GM18498 (cell line): ENCODE measurements around the gene OSBPL10.
"Not testable (repeated sequence)": the region's sequence is repeated elsewhere in the genome, so short reads cannot be mapped to it uniquely, and the experiment has no call there.

Source experiments
- ATAC-seq: cut with Tn5 transposase; IDR thresholded peaks from one replicate; pipeline ENCODE4 v1.9.1; 2021; ENCODE audit warnings: mild to moderate bottlenecking, moderate library complexity; ENCODE audit not compliant: unreplicated experiment

Gene OSBPL10, protein sequence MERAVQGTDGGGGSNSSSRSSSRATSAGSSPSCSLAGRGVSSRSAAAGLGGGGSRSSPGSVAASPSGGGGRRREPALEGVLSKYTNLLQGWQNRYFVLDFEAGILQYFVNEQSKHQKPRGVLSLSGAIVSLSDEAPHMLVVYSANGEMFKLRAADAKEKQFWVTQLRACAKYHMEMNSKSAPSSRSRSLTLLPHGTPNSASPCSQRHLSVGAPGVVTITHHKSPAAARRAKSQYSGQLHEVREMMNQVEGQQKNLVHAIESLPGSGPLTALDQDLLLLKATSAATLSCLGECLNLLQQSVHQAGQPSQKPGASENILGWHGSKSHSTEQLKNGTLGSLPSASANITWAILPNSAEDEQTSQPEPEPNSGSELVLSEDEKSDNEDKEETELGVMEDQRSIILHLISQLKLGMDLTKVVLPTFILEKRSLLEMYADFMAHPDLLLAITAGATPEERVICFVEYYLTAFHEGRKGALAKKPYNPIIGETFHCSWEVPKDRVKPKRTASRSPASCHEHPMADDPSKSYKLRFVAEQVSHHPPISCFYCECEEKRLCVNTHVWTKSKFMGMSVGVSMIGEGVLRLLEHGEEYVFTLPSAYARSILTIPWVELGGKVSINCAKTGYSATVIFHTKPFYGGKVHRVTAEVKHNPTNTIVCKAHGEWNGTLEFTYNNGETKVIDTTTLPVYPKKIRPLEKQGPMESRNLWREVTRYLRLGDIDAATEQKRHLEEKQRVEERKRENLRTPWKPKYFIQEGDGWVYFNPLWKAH

DNA sequence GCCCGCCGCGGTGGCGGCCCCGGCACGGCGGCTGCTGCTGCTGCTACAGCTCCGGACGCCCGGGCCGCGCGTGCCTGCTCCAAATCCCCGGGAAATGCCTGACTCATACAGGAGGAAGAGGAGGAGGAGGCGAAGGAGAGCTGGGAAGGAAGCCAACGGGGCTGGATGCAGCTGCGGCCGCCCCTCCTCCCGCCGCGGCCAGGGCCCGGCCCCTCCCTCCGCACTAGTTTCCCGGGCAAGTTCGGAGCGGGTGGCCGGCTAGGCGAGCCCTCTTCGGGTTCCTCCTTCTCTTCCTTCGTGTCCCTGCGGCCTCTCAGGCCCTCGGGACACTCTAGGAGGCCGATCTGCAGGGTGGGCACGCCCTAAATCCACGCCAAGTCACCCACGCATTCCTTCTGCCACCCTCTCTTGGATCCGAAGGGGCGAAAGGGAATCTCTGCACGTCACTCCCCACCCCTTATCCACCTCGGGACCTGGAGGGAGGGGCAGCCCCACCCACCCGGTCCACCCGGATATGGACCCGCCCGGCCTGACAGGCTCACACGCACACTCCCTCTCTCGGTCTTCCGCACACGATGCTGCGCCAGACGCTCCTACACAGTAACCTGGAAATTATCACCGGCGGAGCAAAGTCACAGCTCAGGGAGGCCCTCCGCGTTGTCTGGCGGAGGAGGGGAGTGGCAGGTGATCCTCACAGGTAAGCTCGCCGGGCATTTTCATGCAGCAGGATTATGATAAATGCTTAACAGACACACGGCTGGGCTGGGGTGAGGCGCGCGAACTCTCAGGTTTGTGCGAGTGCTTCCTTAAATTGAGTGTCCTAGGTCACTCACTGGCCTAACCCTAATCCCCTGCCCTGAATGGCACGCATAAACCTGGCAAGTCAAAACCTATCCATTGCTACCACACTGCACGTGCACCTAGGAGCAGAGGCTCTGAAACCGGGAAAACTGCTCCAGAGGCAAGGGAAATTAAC, at the start of gene OSBPL10, which contains the start of gene ZNF860:
TSS of gene OSBPL10 (minus strand) at position 57 of the 976 bp plus-strand sequence. CDS start 83 bp downstream, outside the sequence.
TSS of gene ZNF860 (plus strand) at position 545 of the 976 bp plus-strand sequence. CDS start 7,330 bp downstream, outside the sequence.
- peak; percentile 27 for ATAC-seq

GRCh38 chr3:32026593-32026992, 45.5 kb upstream of the OSBPL10 start:
- ATAC-seq: no peak

GRCh38 chr3:32022947-32023346, 41.9 kb upstream of the OSBPL10 start:
- ATAC-seq: no peak

DNA sequence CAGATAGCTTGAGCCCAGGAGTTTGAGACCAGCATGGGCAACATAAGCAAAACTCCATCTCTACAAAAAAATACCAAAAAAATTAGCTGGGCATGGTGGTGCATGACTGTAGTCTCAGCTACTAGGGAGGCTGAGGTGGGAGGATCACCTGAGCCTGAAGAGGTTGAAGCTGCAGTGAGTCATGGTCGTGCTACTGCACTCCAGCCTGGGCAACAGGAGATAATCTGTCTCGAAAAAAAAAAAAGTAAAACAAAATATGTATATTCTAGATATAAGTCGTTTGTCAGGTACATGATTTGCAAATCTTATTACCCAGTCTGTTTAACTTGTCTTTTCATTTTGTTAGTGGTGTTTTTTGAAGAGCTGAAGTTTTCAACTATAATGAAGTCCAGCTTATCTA, 40.7 kb upstream of the OSBPL10 start:
- ATAC-seq: no peak

DNA sequence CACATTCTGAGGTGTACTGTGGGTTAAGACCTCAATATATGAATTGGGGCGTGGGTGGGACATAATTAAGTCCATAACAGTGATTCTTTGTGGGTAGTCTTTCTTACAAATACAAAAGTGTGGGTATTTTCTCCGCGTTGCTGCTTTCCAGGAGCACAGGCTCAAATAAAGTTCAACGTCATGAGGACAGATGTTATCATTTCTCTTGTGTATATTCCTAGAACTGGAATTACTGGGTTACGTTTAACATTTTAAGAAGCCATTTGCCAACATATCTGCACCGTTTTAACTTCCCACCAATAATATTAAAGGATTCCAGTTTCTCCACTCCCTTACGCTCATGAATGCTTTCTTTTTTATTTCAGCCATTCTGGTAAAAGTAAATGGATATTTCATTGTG, 40.1 kb upstream of the OSBPL10 start:
- no peak for ATAC-seq

DNA sequence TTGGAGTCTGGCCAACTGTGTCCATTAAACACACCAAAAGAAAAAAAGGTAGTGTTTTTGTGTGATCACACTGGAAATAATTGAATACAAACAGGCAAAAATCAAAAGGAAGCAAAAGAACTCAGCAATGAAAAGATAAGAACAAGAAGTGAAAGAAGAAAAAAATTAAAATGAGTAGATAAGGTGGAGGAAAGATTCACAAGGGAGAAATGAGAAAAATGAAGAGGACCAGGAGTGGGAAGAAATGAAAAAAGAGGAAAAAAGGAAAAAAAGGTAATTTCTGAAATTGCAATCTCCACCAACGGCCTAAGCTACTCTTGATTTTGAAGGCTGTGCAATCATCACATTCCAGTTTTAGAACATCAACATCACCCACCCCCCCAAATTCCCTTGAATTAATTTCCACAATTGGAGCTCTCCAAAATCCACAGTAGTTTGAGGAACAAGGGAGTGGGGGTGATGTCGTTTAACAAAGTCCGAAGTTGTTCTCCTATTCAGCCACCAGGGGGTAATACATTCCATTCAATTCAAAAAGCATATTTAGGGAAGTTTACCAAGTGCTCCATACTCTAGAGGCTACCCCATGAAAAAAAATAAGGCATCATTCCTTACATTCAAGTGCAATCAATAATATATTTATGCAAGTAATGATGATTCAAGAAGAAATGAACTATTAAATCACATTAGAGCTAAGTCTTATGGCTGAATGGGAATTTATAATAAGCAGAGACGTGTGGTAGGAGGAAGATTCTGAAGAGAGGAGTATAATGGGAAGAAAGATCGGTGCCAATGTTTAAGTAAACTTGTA, 37.9 kb upstream of the OSBPL10 start:
- no peak for ATAC-seq

DNA sequence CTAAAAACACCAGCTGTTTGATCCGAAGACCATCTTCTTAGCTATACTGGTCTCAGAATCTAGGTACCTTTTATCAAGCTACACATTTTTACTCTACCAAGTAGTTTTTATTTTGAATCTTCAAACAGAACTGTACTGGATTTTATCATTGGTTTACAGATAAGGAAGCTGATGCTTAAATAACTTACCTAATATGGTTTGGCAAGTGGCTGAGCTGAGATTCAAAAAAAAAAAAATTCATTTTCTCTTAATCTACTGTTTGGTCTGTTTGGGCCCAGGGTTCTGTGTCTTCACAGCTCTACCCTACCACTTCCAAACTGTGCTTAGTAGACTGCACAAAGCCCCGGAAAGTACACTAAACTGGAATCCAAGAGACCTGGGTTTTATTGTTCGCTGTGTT, 36.2 kb upstream of the OSBPL10 start:
- ATAC-seq: no peak

- not testable (repeated sequence) for ATAC-seq
Observed at GRCh38 chr3:32015638-32016037, 34.6 kb upstream of the OSBPL10 start.

DNA sequence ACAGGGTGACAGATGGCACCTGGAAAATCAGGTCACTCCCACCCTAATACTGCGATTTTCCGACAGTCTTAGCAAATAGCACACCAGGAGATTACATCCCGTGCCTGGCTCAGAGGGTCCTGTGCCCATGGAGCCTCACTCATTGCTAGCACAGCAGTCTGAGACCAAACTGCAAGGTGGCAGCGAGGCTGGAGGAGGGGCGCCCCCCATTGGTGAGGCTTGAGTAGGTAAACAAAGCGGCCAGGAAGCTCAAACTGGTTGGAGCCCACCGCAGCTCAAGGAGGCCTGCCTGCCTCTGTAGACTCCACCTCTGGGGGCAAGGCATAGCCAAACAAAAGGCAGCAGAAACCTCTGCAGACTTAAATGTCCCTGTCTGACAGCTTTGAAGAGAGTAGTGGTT, 29.6 kb upstream of the OSBPL10 start:
- not testable (repeated sequence) for ATAC-seq

- no peak for ATAC-seq
Observed at GRCh38 chr3:32009957-32010356, 28.9 kb upstream of the OSBPL10 start.

GRCh38 chr3:32009101-32009500, 28.0 kb upstream of the OSBPL10 start:
- no peak for ATAC-seq

DNA sequence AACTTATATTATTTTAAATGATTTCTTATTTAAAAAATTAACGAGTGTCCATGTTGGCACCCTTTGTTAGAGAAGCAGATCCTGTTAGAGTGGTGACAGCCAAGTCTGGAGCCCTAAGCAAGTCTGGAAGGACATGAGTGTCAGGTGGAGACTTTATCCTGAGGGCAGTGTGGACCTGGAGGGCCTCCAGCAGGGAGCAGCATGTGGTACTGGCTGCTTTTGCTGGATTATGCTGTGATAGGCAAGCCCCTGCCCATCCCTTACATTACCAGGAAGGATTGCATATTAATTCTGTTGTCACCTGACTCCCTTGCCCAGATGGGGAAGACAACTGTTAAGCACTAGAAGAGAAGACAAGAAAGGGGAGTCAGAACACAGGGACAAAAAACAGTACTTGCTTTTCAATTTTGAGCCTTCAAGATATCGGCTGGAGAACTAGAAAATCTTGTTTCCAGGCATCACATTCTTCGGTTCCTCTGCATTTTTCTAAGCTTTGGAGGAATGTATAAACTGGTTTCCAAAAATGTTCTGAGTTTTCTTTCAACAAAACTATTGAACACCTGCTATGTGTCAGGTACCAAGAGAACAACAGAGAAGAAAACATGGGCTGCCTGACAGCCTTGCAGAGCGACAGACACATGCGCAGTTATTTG, 23.2 kb upstream of the OSBPL10 start:
- ATAC-seq: no peak

DNA sequence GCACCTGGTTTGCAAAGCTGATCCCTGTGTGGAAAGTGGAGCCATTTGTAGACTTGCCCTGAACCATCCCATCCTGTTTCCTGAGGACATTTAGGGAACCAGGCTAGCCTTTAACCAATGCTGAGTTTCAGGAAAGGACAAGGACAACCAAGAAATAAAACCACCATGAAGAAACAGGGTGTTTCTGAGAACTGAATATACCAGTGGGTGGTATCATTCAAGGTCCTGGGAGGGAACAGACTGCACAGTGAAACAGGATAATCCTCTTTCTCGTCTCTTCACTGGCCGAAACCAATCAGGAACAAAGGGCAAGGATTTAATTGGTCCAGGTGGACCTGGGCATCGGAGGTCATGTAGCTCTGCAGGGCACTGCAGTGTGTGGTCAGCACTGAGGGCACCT, 22.3 kb upstream of the OSBPL10 start:
- no peak for ATAC-seq

DNA sequence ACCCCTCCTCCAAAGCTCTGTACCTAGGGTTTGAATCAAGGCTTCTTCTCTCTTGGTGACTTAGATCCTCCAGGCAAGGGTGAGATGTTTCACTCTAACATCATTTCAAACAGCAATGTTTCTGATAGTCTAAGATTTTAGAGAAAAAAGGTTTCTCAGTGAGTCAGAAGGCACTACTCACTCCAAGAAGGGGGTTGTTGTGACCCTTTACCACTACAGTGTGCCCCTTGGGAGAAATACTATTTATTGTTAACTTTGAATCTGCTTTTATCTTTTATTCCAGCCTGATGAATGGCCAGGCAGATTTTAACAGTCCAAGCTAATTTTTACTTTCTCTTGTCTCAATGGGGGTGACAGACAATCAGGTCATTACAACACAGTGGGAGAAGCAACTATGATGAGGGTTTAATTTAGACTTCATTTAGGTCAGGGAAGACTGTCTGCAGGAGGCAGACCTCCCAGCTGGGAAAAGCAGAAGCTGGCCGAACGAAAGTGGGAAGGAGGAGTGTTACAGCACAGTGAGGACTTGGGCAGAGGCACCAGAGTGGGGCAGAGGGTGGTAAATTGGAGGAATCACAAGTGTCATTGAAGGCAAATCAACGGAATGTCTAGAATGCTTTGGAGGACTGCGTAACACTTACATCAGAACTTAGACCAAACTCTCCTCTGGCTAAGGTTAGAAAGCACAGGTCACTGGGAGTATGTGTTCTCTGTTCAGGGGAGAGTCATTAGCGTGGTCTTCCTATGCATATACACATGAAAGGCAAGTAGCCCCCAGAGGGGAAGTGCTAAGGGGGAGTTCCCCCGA, 21.7 kb upstream of the OSBPL10 start:
- no peak for ATAC-seq

DNA sequence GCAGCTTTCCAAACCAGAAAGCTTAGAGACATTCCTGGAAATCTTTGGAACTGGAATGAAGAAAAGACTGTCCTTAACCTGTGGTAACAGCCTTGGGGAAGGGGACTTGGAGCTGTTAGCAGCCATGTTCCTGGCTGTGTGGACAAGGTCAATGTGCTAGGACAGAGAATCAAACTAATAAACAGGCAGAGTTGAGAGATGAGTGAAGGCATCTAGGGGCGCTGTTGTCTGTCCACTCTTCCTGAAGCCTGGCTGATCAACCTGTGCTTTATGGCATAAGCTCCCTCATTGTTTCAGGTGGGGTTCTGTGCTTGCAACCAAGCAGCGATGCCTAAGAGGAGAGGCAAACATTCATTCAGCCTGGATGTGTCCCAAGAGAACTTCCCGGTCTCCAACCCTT, 19.8 kb upstream of the OSBPL10 start:
- ATAC-seq: no peak

- ATAC-seq: no peak
Observed at GRCh38 chr3:31999907-32000439, 18.9 kb upstream of the OSBPL10 start.

DNA sequence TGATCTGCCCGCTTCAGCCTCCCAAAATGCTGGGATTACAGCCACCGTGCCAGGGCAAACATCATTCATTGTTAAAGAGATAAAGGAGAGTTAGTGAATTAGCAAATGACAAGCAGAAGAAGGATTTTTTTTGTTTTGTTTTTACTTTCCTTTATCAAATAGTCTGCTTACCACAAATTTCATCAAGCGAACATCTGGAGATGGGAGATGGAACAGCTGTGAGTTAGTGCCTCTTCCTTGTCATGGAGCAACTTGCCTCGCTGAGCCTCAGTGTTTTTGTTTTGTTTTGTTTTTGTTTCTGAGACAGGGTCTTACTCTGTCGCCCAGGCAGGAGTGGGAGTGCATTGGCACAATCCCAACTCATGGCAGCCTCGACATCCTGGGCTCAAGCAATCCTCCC, 16.4 kb upstream of the OSBPL10 start:
- no peak for ATAC-seq

- no peak for ATAC-seq
Observed at GRCh38 chr3:31996195-31996594, 15.1 kb upstream of the OSBPL10 start.
